ENCODE results near the gene RSPH4A.
"Not testable (repeated sequence)": the region's sequence is repeated elsewhere in the genome, so short reads cannot be mapped to it uniquely, and the experiment has no call there.

The RSPH4A gene

DNA sequence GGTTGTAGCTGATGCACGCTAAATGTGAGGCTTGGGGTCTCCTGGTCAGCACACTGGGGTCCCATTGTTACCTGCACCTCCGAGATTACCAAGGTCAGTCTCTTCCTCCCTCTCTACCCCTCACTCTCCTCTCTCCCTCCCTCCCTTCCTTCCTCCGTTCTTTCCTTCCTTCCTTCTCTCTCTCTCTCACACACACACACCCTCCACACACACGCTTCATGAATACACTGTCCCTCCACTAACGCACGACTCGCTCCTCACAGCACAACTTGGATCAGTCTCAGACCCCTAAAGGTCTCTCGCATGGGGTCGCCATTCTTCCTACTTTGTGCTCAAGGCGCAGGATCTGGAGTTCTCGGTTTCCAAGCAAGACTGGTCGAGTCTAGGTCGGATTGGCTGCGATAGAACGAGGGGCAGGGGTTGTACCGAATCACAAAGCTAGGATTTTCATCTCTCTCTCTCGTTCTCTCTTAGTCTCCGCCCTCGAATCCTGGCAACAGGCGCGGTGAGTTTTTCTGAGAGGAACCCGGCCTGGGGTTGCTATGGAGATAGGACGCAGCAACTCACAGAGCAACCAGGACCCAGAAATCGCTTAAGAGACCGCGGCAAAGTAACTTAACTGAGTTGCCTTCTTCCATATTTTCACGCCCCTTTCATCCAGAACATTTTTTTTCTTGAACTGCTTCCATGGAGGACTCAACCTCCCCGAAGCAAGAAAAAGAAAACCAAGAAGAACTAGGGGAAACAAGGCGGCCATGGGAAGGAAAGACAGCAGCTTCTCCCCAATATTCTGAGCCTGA, at the start of gene RSPH4A:
Gene RSPH4A, plus strand, starts transcription at position 543 of the 800 bp plus-strand sequence. Its CDS starts 145 bp downstream, at position 688.
- peak; percentile 47 for DNase-seq

DNA sequence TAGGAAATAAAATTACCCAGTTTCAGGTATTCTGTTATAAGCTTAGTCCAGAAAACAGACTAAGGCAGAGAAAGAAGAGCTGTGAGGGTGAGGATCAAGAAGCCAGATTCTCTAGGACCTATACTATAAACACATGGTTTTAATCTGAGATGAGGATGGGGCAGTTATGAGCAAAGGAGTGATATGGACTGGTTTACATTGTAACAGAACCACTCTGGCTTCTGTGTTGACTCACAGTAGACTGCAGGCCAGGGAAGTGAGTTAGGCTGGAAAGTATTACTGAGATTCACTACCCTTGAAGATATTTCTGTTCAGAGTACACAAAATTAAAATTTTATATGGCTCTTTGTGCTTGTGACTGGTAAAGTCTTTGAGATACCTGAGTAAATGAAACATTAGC, 48.2 kb upstream of the RSPH4A start:
- DNase-seq = no peak

DNA sequence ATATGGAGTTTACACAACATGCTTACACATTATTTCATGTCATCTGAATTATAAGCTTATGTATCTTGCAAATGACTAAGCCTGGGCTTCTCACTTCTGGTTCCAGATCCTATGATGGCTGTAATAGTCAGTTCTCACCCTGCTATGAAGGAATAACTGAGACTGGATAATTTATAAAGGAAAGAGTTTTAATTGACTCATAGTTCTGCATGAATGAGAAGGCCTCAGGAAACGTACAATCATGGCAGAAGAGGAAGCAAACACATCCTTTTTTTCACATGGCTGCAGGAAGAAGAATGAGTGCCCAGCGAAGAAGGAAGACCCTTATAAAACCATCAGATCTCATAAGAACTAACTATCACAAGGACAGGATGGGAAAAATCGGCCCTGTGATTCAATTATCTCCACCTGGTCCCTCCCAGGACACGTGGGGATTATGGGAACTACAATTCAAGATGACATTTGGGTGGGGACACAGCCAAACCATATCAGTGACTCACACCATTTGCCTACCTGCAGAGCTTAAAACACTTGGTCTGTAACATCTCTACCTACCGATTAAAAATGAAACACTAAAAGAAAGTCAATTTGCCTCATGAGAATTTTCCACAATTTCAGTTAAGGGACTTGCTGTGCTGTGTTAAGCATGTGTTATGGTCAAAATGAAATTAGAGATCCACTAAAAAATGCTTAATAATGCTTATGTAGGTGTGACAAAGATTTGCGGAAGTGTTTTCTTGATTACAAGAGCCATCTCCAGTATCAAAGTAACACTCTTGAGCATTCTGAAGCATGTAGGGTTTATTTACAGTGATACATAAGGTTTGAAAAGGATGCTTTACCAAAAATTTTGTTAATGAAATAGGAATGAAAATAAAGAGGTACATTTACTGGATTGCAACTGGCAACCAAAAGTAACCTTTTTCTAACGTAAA, 47.2 kb upstream of the RSPH4A start:
- no peak for DNase-seq

DNA sequence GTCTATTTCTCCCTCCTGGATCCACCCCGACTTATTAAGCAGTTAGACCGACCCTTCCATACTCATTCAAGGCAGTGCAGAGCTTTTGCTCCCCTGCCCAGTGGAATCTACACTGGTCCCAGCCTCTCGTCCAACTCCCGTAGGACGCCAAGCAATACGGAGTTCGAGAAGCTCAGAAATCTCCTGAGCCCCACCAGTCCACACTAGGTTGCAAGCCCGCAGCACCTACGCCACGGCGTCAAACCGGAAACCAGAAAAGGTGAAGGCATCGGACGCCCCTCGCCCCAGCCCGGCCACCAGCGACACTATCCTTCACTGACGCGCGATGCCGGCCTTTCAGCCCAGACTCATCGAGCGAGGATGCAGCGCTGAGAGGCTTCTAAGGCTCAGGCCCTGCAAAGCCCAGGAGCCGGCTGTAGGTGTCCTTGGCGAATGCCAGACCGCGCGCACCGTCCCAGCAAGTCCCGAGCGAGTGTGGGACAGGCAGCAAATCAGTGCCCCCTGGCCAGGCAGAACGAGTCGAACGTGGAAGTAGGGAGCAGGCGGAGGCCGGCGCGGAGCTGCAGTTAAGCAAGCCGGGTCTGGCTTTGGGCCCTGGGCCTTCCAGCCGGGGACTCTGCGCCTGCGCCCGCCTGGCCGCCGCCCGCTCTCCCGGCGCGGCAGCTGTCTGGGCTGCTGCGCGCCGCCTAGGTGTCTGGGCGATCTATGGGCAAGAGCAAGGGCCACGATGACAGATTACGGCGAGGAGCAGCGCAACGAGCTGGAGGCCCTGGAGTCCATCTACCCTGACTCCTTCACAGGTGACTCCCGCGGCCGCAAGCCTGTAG, 45.2 kb upstream of the RSPH4A start, which contains the start of gene RWDD1:
Gene RWDD1, plus strand, starts transcription at position 649 of the 827 bp plus-strand sequence. Its CDS starts 79 bp downstream, at position 728.
- DNase-seq = peak; percentile 98

DNA sequence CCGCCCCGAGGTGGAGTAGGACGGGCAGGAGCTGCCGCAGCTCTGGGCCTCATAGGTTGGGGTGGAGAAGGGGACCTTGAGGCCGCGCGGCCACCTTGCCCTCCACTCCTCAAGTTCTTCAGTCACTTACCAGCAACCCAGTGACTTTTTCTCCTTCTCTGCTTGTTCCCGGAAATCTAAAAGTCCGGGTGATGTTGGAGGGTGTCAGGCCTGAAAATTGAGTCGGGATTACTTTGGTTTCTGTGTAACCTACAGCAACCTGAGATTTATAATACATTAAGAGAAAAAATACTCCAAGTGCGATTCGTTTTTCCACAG, 44.6 kb upstream of the RSPH4A start:
- no peak for DNase-seq

DNA sequence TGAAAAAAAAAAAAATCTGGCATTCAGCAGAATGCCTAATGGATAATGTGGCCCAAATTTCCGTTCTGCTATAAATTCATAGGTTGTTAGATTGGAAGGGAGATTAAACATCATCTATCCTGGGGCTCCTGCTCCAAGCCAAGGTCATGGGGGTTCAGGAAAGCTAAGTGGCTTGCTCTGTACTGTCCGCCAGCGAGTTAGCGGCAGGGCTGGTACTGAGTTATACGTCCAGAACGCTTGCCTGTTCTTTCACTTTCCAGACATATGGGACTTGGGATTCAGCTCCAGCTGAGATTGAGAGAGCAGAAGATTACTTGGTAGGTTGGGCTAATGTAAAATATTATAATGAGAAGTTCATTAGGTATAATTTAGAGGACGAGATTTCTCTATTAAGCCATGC, 44.1 kb upstream of the RSPH4A start:
- DNase-seq = no peak

DNA sequence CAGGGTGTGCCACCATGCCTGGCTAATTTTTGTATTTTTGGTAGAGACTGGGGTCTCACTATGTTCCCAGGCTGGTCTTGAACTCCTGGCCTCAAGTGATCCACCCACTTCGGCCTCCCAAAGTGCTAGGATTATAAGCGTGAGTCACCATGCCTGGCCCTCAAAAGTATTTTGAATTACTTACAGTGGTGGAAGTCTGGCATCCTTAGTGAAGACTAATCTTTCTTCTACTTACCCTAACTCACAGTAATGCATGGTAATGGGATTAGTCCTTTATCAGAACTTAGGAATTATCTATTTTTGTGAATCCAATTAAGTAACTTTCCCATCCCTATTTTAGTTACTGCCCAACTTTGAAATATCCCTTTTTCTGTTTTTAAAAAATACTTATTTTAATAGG, 41.1 kb upstream of the RSPH4A start:
- DNase-seq = no peak

DNA sequence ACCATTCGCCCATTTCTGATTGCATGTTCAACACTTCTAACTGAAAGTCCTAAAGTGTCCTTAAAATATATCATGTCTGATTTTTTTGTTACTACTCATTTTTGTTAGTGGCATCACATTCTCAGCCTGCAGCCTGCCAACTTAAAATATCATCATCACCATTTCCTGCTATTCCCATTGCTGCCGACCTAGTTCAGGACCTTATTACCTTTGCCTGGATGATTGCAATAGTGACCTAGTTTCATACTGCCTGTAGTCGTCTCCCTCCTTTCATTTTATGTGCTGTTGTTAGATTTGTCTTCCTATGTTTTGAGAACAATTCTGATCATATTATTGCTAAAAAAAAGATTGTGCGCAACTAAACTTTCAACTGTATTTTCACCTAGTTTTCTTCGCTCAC, 38.8 kb upstream of the RSPH4A start:
- DNase-seq = no peak

DNA sequence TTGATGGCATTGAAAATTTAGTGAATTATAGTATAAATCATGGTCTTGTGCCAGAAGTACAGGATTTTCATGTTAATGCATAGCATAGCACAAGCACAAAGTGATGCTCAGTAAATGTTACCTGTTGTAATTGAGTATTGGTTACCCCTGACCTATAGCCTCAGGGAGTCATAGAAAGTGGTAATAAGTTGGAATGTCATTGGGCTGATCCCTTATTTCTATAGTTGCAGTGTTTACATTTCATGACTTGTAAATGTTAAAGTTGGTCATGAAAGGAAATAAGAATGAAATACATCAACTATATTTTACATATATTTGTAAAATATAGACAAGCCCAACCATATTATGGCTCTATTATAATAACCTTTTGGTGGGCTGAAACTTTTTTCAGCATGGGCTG, 37.9 kb upstream of the RSPH4A start:
- no peak for DNase-seq

DNA sequence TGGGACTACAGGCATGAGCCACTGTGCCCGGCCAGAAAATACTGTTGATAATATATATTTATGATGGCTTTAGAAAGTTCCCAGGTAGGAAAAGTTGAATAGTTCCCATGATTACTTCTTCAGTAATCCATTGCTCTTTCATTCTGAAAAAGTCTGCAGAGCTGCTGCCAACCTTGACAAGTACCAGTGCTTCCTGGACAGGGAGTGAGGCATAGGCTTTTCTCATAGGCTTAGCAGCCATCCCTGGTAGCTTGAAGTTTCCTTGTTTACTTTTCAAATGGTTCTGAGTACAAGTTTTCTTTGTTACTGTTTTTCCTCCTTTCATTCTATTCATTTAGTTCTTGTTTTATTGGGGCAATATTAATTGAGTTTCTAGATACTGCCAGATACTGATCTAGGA, 37.1 kb upstream of the RSPH4A start:
- DNase-seq = no peak

DNA sequence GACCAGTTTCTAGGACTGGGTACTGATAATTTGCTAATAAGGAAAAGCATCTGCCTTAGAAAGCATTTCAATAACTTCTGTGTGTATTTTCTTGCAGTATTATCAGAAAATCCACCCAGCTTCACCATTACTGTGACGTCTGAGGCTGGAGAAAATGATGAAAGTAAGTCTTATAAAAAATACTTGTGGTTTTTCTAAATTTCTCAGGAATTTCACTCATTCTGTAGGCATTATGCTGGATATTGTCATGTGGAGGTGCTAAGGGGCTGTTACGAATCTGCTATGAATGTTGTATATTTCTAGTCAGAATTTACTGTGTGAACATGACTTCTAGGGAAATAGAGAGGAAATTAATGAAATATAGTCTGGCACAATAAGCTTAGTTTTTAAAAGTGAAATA, 36.1 kb upstream of the RSPH4A start:
- DNase-seq = no peak

DNA sequence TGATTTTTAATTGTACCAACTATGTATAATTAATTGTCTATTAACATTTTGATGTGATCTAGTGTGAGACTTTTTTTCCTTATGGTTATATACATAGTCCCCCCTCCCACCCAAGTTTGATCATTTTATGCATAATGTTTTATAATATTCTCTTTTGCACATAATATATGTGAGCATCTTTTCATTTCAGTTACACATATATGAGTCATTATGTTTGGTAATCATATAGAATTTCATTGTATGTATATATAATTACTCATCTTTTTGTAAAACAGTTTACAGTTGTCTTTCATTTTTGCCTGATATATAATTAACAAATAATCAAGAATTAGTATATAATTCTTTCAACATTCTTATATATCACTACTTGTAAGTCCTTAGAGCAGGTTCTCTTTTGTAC, 30.0 kb upstream of the RSPH4A start:
- no peak for DNase-seq

DNA sequence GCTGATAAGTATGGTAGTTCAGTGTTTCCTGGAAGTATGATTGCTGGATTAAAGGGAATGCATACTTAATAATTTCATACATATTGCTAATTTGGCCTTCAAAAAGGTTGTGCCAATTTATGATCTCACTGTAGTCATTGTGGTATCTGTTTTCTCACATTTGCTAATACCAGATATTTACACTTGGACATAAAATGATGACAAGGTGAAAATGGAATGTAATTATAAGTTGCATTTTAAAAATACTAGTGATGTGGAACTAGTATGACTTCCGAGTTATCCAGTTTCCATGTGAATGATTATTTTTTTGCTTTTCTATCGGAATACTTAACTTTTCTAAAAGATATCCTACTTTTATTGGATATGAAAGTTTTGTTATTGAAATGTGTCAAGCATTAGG, 29.5 kb upstream of the RSPH4A start:
- no peak for DNase-seq

DNA sequence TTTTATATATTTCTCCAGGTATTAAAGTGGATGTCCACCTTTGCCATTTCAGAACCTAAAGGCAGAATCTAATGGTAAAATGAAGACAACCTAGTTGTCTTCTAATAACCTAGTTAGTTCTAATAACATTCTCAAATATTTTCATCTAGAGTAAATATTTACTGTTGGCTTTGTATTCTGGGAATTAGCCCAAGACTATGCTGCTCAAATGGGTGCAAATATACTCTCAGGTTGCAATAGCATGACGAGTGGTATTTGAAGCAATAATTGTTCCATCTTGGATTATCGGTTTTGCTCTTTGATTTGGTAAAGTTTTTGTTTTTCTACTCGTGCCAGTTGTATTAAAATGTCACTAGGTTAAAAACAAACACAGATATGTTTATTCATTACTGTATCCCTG, 21.0 kb upstream of the RSPH4A start:
- no peak for DNase-seq

DNA sequence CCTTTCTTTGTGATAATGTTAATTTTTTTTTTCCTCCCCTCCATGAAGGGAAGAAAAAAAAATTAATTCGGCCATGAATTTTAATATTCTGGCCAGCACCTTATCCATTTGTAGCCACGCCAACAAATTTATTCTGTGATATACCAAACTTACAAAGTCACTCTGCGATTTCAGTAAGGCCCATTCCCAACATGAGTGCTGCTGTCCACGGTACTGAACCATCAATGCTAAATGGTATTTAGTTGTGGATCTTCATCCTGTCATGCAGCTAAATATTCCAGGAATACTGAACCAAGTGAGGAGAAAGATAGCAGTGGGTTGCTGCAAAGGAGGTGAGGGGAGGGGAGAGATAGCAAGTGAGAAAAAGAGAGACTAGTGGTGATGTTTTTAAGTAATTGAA, 19.5 kb upstream of the RSPH4A start:
- no peak for DNase-seq

DNA sequence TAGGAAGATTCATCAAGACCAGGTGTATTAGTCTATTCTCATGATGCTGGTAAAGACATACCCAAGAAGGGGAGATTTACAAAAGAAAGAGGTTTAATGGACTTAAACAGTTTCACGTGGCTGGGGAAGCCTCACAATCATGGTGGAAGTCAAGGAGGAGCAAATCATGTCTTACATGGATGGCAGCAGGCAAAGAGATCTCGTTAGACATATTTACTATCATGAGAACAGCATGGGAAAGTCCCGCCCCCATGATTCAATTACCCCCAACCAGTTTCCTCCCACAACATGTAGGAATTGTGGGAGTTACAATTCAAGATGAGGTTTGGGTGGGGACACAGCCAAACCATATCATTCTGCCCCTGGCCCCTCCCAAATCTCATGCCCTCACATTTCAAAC, 12.4 kb upstream of the RSPH4A start:
- not testable (repeated sequence) for DNase-seq

DNA sequence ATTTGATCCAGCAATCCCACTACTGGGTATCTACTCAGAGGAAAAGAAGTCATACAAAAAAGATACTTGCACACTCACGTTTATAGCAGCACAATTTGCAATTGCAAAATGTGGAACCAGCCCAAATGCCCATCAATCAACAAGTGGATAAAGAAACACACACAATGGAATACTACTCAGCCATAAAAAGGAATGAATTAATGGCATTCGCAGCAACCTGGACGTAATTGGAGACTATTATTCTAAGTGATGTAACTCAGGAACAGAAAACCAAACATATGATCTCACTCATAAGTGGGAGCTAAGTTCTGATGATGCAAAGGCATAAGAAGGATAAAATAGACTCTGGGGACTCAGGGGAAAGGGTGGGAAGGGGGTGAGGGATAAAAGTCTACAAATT, 11.4 kb upstream of the RSPH4A start:
- DNase-seq = not testable (repeated sequence)

DNA sequence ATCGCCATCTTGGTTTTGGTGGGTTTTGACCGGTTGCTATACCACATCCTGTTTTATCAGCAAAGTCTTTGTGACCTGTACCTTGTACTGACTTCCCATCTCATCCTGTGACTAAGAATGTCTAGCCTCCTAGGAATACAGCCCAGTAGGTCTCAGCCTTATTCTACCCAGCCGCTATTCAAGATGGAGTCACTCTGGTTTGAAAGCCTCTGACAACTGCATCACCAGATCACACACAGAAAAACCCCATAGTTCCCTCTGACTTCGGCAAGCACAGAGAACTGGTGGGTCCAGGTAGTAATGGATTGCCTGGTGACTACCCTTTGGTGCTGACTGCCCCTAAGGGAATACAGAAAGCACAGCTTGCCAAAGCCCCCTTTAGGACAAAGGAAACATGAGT, 10.3 kb upstream of the RSPH4A start:
- DNase-seq = no peak

DNA sequence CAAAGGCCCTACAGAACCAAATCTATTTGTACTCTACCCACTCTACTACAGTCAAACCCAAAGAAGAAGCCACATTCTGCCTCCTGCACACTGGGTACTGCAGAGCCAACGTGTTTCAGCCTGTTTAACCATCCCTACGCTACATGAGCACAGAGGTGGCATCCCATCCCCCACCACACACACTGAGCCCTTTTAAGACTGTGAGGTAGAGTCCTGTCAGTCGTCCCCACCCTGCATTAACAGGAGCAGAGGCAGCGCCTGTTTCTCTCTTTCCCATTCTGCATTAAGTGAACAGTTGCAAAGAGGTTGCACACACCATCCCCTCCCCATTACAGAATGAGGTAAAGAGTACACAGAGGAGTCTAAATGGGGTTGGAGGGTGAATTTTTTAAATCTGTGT, 5.2 kb upstream of the RSPH4A start:
- no peak for DNase-seq

DNA sequence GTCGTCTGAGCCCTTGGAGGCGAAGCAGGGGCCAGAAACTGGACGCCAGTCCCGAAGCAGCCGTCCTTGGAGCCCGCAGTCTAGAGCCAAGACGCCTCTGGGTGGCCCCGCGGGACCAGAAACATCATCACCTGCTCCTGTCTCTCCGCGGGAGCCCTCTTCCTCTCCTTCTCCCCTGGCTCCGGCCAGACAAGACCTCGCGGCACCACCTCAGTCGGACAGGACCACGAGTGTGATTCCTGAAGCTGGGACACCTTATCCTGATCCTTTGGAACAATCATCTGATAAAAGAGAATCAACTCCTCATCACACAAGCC, 416 bp downstream of the RSPH4A start:
- DNase-seq = no peak

DNA sequence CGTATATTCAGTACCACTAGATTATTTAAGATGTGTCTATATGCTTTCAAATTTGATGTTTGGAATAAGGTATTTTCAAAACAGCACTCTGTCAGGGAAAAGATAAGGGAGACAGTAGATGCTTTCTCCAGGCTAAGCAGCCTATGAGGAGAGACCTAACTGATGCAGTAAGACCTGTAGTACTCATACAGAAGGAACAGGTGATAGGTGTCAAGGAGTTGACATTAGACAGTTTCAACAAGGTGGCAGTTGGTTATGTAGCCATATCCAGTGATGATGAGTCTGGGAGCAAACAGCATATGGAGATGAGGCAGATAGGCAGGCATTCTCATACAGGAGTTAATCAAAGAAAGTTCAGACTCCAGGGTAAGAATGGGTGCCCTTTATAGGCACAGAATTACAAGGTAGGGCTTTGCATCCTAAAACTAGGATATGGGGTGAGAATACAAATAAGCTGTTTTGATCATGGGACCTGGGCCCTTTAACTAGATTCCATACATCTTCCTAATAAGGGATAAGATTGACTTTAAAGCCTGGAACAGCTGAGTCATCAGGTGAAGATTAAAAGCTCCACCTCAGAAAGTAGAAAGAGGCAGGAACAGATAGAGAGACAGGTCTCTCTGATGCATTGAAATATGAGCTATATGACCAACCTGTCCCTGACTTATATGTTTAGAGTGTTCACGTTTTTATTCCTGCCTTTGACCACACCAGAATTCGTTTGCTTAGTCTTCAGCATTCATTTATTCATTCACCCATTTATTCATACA, 7.9 kb downstream of the RSPH4A start:
- no peak for DNase-seq

DNA sequence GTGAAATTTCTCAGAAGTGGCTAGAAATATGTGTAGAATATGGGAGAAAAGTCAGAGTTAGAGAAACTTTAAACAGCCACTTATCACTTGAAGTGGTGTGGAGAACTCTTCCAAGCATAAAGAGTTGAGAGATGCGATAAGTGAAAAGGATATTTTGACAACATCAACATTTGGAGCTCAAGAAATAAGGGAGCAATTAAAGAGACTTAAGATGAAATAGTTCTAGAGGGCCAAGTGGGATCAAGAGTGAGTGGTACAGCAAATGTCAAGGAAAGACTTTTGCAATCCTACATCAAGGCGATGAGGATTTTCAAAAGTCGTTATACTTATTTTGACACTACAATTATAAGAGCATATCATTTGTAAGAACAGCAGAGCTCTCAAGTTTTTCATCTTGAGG, 9.6 kb downstream of the RSPH4A start:
- DNase-seq = no peak

DNA sequence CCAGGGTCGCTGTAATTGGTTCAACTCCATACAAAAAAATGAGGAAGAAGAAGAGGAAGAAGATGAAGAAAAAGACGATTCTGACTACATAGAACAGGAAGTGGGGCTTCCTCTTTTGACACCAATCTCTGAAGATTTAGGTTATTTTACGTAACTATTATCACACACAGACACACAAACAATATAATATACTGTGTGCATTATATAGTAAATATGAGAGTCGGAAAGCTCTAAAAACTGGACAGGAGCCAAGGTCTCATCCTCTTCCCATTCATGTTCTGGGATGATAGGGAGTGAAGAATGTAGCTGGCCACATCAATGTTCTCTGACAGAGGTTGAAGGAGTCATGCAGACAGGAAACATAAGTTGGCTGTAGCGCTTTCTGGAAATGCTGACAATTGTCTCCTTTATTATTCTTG, 13.3 kb downstream of the RSPH4A start:
- DNase-seq = no peak
